RWPE2 (cell line): ENCODE results near the gene LRRC8E.
A peak's percentile ranks its signal among the peaks of the same experiment; 100 is the strongest.

Experiments
- ATAC-seq: fragments of 200-7000 bp; cut with Tn5 transposase; 3 replicates; pipeline ENCODE4 v1.9.1; 2021; ENCODE audit warnings: low read depth
- DNase-seq: peaks from one replicate; pipeline ENCODE4 v3.0.0-alpha.2; 2020; ENCODE audit warnings: low spot score
- H3K27ac ChIP-seq: fragments of 450-650 bp; 2 replicates; pipeline ENCODE4 v1.5.1; 2017; ENCODE audit warnings: mild to moderate bottlenecking; ENCODE audit not compliant: poor library complexity, severe bottlenecking
- H3K27me3 ChIP-seq: fragments of 250-450 bp; sonication (Bioruptor Pico); 2 replicates; pipeline ENCODE4 v1.5.1; 2021; ENCODE audit warnings: mild to moderate bottlenecking, moderate library complexity; ENCODE audit not compliant: insufficient read depth, poor library complexity, severe bottlenecking
- H3K36me3 ChIP-seq: fragments of 250-450 bp; sonication (Bioruptor Pico); 2 replicates; pipeline ENCODE4 v1.5.1; 2020; ENCODE audit warnings: low read depth, mild to moderate bottlenecking, moderate library complexity
- H3K4me1 ChIP-seq: fragments of 250-450 bp; sonication (Bioruptor Pico); 2 replicates; pipeline ENCODE4 v1.5.1; 2021; ENCODE audit warnings: mild to moderate bottlenecking, moderate library complexity; ENCODE audit not compliant: insufficient read depth, poor library complexity, severe bottlenecking
- H3K4me3 ChIP-seq: fragments of 250-450 bp; sonication (Bioruptor Pico); 2 replicates; pipeline ENCODE4 v1.5.1; 2021; ENCODE audit warnings: mild to moderate bottlenecking, moderate library complexity; ENCODE audit not compliant: severe bottlenecking
- H3K9me3 ChIP-seq: fragments of 250-450 bp; sonication (Bioruptor Pico); 2 replicates; pipeline ENCODE4 v1.5.1; 2021; ENCODE audit warnings: mild to moderate bottlenecking, moderate library complexity; ENCODE audit not compliant: severe bottlenecking
- CTCF ChIP-seq: fragments of 450-650 bp; IDR thresholded peaks from one replicate; pipeline ENCODE4 v1.5.1; 2017; ENCODE audit warnings: mild to moderate bottlenecking, moderate library complexity; ENCODE audit not compliant: poor library complexity, severe bottlenecking

LRRC8E gene

GRCh38 chr19:7921302-7921966 lies 33.1 kb downstream of the LRRC8E start:
- H3K27me3 ChIP-seq = no peaks in the 10 kb centered on the region
- no peak for TF ChIP-seq CTCF
- H3K9me3 ChIP-seq = no peaks in the 10 kb centered on the region
- DNase-seq = no peak
- ATAC-seq = no peak
- peak overlapping the region; percentile 57 for H3K27ac ChIP-seq
- H3K4me3 ChIP-seq = peak overlapping the region; percentile 20
- H3K36me3 ChIP-seq = no peaks in the 10 kb centered on the region
- no peaks in the 10 kb centered on the region for H3K4me1 ChIP-seq

- Histone ChIP-seq H3K9me3 (no peaks in the 10 kb centered on the region), H3K27me3 (no peaks in the 10 kb centered on the region), H3K27ac (no peak overlapping the region), H3K36me3 (no peaks in the 10 kb centered on the region; the same call in 1 of the 2 replicates), H3K4me3 (no peak overlapping the region), H3K4me1 (no peaks in the 10 kb centered on the region)
- DNase-seq (no peak), ATAC-seq (no peak)
- TF ChIP-seq CTCF = no peak
Observed at GRCh38 chr19:7921967-7922835, 33.9 kb downstream of the LRRC8E start.

DNA sequence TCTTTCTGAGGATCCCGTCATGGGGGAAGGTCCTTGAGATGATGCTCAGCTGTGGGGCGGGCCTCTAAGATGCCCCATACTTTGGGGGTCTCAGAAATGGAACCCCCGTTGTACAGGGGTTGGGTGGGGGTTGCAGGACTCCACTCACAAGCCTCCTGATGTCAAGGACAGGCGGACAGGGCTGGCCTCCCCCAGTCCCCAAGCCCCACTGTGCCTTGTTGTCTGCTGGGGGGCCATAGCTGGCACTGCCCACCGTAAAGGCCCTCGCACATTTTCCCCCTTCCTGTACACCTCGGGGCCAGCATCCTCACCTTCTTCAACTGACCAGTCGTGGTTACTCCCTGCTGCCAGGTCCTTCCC lies 34.5 kb downstream of the LRRC8E start:
- H3K36me3 ChIP-seq = no peaks in the 10 kb centered on the region; the same call in 1 of the 2 replicates
- TF ChIP-seq CTCF = no peak
- H3K27me3 ChIP-seq = no peaks in the 10 kb centered on the region
- DNase-seq (no peak), ATAC-seq (no peak)
- no peaks in the 10 kb centered on the region for H3K9me3 ChIP-seq
- H3K4me1 ChIP-seq = no peaks in the 10 kb centered on the region
- no peak overlapping the region for H3K27ac ChIP-seq
- H3K4me3 ChIP-seq = no peak overlapping the region

GRCh38 chr19:7923295-7924191 lies 35.2 kb downstream of the LRRC8E start:
- H3K4me1 ChIP-seq = peaks cover 3% of the 10 kb centered on the region
- H3K9me3 ChIP-seq = no peaks in the 10 kb centered on the region
- no peaks in the 10 kb centered on the region; the same call in 1 of the 2 replicates for H3K36me3 ChIP-seq
- H3K4me3 ChIP-seq = no peak overlapping the region
- H3K27me3 ChIP-seq = no peaks in the 10 kb centered on the region
- no peak overlapping the region for H3K27ac ChIP-seq
- no peak for TF ChIP-seq CTCF
- no peak for DNase-seq
- no peak for ATAC-seq
